Cardiac fibroblast (primary cell): ENCODE data around the gene SMTNL1.

Experiments used
- DNase-seq, 2 donors: peaks; one replicate each; pipeline versions ENCODE4 v3.0.0 to v3.0.0-alpha.2; 2010; ENCODE audit warnings: low read depth in 2 of 2
- H3K4me3 ChIP-seq, 2 donors: replicated peaks in 1 of 2; 1 replicate in 1 of 2; 2 replicates in 1 of 2; pipeline ENCODE4 v1.5.1; 2011; ENCODE audit warnings: low read depth in 2 of 2, low read length in 2 of 2, mild to moderate bottlenecking in 2 of 2, moderate library complexity in 1 of 2
- TF ChIP-seq, protein P1 (sequence below): IDR thresholded peaks from one replicate; pipeline ENCODE4 v1.5.1; 2011; ENCODE audit warnings: low read depth, mild to moderate bottlenecking, low read length, inconsistent platforms

SMTNL1 gene

GRCh38 chr11:57500926-57501325 is 36.5 kb upstream of the SMTNL1 start:
- no peak overlapping the region for H3K4me3 ChIP-seq
- TF ChIP-seq, protein P1, sequence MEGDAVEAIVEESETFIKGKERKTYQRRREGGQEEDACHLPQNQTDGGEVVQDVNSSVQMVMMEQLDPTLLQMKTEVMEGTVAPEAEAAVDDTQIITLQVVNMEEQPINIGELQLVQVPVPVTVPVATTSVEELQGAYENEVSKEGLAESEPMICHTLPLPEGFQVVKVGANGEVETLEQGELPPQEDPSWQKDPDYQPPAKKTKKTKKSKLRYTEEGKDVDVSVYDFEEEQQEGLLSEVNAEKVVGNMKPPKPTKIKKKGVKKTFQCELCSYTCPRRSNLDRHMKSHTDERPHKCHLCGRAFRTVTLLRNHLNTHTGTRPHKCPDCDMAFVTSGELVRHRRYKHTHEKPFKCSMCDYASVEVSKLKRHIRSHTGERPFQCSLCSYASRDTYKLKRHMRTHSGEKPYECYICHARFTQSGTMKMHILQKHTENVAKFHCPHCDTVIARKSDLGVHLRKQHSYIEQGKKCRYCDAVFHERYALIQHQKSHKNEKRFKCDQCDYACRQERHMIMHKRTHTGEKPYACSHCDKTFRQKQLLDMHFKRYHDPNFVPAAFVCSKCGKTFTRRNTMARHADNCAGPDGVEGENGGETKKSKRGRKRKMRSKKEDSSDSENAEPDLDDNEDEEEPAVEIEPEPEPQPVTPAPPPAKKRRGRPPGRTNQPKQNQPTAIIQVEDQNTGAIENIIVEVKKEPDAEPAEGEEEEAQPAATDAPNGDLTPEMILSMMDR: no peak
- no peak for DNase-seq

GRCh38 chr11:57501953-57502352 is 35.4 kb upstream of the SMTNL1 start:
- DNase-seq: peak in 1 of 2 donors; percentile 24
- TF ChIP-seq, protein P1: no peak
- H3K4me3 ChIP-seq: no peak overlapping the region

- H3K4me3 ChIP-seq: no peak overlapping the region
- TF ChIP-seq, protein P1: no peak
- DNase-seq: no peak
These were observed 35.0 kb upstream of the SMTNL1 start for GRCh38 chr11:57502376-57502775.

- no peak overlapping the region for H3K4me3 ChIP-seq
- no peak for DNase-seq
- TF ChIP-seq, protein P1: no peak
These were observed 34.5 kb upstream of the SMTNL1 start for GRCh38 chr11:57502870-57503269.

DNA sequence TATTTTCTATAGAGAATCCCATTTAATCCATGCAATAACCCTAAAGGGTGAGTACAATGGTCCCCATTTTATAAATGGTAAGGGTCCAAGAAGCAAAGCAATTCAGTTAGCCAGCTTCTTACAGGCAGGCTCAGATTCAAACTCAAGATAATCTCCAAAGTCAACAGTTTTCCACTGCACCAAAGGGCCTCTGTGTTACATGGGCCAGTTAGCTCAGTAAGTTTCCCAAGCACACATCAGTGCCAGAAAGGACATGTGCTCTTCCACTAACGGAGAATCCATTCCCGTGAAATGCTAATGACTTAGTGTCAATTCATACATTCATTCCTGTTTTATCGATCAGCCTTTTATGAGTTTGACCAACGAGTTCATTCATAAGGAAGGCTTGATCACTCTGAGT is 32.9 kb upstream of the SMTNL1 start:
- no peak for DNase-seq
- TF ChIP-seq, protein P1: no peak
- no peak overlapping the region for H3K4me3 ChIP-seq

GRCh38 chr11:57506522-57506921 is 30.9 kb upstream of the SMTNL1 start:
- TF ChIP-seq, protein P1: no peak
- H3K4me3 ChIP-seq: no peak overlapping the region
- DNase-seq: no peak

- no peak overlapping the region for H3K4me3 ChIP-seq
- TF ChIP-seq, protein P1: no peak
- no peak for DNase-seq
These were observed 28.8 kb upstream of the SMTNL1 start for GRCh38 chr11:57508341-57509170.
